Measurements from ENCODE around the gene CELSR1. TPM values are rescaled to one million over a fixed set of nuclear protein-coding genes. Genes with fewer than 3 reads are reported as not detected.

Gene CELSR1
- total RNA-seq, 1 experiment from 2014 or later = 14.2 TPM

DNA sequence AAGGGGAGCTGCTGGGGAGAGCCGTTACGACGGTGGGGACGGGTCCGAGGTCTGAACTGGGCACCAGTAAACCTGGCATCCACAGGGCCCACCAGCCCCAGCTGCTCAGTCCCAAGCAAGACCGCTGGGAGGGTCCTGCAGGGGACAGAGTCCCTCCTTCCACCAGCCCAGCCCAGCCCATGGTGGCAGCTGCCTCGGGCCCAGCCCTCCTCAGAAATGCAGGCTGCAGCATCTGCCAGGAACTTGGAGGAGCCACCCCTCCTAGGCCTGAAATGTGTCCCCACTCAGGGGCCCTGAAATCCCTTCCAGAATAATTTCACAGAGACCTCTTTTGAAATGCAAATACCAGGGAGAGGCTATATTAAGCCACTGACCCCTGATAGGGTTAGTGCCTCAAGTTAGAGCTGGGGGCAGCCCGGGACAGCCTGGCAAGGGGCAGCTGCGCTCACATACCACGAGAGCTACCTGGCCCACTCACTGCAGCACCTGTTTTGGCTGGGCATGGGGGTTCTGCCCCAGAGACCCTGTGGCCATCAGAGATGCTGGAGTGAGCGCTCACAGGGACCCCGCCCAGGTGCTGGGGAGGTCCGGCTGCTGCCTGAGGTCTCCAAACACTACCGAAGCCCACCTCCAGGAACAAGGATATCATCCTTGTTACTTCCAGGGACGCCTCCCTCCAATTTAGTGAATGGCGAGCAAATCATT is 53.1 kb downstream of the CELSR1 start:
- no peaks in the 10 kb centered on the region for H3K9me3 ChIP-seq (ENCODE audit: low read length)
- no TSS peak for BruUV-seq (replicated peaks)

DNA sequence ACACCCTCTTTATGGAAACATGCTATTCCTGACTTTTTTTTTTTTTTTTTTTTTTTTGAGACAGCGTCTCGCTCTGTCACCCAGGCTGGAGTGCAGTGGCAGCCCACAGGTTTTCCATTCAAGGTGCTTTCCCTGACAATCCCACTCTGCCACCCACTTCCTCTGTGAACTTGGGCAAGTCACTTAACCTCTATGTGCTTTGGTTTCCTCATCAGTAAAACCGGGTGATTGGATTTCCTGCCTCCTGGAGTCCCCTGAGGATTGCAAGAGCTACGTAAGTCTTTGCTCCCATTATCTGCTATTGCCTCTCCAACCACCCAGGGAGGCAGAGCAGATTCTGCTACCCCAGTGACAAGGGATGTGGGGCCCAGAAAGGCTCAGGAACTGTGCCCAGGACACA is 54.1 kb downstream of the CELSR1 start:
- Histone ChIP-seq H4K20me1 (ENCODE audit: low read length) (no peaks in the 10 kb centered on the region), H3K79me2 (ENCODE audit: low read length) (no peaks in the 10 kb centered on the region), H3K9ac (ENCODE audit: low read length) (no peak overlapping the region), H3K27ac (ENCODE audit: low read length) (no peak overlapping the region), H3K36me3 (ENCODE audit: low read depth, low read length) (no peaks in the 10 kb centered on the region), H3K4me2 (ENCODE audit: low read length) (no peak overlapping the region), H3K9me3 (ENCODE audit: low read length) (no peaks in the 10 kb centered on the region), H3K27me3 (ENCODE audit: low read length) (no peaks in the 10 kb centered on the region), H3F3A (ENCODE audit: low read length, unreplicated experiment) (no peaks in the 10 kb centered on the region), H3K9me2 (replicated peaks; ENCODE audit: low read length) (no peaks in the 10 kb centered on the region), H2AFZ (ENCODE audit: low read length) (no peak overlapping the region), H3K4me1 (ENCODE audit: insufficient read depth, low read length) (no peaks in the 10 kb centered on the region), H3K4me3 (ENCODE audit: low read length) (no peak overlapping the region)
- DNase-seq = no peak
- CTCF ChIA-PET = no interaction called here
- ATAC-seq = no peak
- POLR2A ChIA-PET (ENCODE audit: unreplicated experiment) = no interaction called here
- intact Hi-C loops (cut with micrococcal nuclease) = no loop called here
- no TSS peak for BruUV-seq (replicated peaks)
- TF ChIP-seq EZH2 (IDR thresholded peaks at IDR 0.05; ENCODE audit: low read length, unreplicated experiment) = no peak
- TF ChIP-seq EZH2phosphoT487 (IDR thresholded peaks at IDR 0.05; ENCODE audit: borderline replicate concordance, low read length) = no peak
- TF ChIP-seq, protein P1, sequence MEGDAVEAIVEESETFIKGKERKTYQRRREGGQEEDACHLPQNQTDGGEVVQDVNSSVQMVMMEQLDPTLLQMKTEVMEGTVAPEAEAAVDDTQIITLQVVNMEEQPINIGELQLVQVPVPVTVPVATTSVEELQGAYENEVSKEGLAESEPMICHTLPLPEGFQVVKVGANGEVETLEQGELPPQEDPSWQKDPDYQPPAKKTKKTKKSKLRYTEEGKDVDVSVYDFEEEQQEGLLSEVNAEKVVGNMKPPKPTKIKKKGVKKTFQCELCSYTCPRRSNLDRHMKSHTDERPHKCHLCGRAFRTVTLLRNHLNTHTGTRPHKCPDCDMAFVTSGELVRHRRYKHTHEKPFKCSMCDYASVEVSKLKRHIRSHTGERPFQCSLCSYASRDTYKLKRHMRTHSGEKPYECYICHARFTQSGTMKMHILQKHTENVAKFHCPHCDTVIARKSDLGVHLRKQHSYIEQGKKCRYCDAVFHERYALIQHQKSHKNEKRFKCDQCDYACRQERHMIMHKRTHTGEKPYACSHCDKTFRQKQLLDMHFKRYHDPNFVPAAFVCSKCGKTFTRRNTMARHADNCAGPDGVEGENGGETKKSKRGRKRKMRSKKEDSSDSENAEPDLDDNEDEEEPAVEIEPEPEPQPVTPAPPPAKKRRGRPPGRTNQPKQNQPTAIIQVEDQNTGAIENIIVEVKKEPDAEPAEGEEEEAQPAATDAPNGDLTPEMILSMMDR (conservative IDR thresholded peaks at IDR 0.05; ENCODE audit: low read depth, low read length) = no peak

More for the DNA sequence above, 53.1 kb downstream of the CELSR1 start:
- ATAC-seq (no peak), DNase-seq (no peak)
- Histone ChIP-seq H3K36me3 (ENCODE audit: low read depth, low read length) (no peaks in the 10 kb centered on the region), H3F3A (ENCODE audit: low read length, unreplicated experiment) (no peaks in the 10 kb centered on the region), H3K4me2 (ENCODE audit: low read length) (no peak overlapping the region), H3K27me3 (ENCODE audit: low read length) (no peaks in the 10 kb centered on the region), H3K4me1 (ENCODE audit: insufficient read depth, low read length) (no peaks in the 10 kb centered on the region), H3K9ac (ENCODE audit: low read length) (no peak overlapping the region), H4K20me1 (ENCODE audit: low read length) (no peaks in the 10 kb centered on the region), H2AFZ (ENCODE audit: low read length) (no peak overlapping the region), H3K79me2 (ENCODE audit: low read length) (no peaks in the 10 kb centered on the region), H3K9me2 (replicated peaks; ENCODE audit: low read length) (no peaks in the 10 kb centered on the region), H3K4me3 (ENCODE audit: low read length) (no peak overlapping the region), H3K27ac (ENCODE audit: low read length) (no peak overlapping the region)
- CTCF ChIA-PET = no interaction called here
- POLR2A ChIA-PET (ENCODE audit: unreplicated experiment) = no interaction called here
- intact Hi-C loops (cut with micrococcal nuclease) = no loop called here
- TF ChIP-seq EZH2 (IDR thresholded peaks at IDR 0.05; ENCODE audit: low read length, unreplicated experiment) (no peak), EZH2phosphoT487 (IDR thresholded peaks at IDR 0.05; ENCODE audit: borderline replicate concordance, low read length) (no peak)
- TF ChIP-seq, protein P1 (conservative IDR thresholded peaks at IDR 0.05; ENCODE audit: low read depth, low read length) = no peak

DNA sequence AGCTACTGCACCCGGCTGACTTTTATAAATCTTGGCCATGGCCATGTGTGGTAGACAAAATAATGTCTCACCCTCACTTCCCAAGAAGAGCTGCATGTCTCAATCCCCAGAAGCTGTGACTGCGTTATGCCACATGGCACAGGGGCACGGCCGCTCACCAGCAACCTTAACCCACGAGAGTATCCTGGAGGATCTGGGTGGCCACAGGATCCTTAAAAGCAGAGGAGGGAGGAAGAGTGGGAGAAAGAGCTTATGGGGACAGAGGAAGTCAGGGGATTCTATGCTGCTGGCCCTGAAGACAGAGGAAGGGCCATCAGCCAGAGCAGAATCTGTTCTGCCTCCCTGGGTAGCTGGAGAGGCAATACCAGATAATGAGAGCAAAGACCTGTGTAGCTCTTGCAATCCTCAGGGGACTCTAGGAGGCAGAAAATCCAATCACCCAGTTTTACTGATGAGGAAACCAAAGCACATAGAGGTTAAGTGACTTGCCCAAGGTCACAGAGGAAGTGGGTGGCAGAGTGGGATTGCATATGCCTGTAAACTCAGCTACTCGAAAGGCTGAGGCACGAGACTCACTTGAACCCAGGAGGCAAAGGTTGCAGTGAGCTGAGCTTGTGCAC is 55.3 kb downstream of the CELSR1 start:
- H3K27ac ChIP-seq (ENCODE audit: low read length) = no peak overlapping the region
- no peak overlapping the region for H3K4me3 ChIP-seq (ENCODE audit: low read length)
- no peak overlapping the region for H3K9ac ChIP-seq (ENCODE audit: low read length)
- H3K79me2 ChIP-seq (ENCODE audit: low read length) = no peaks in the 10 kb centered on the region
- BruUV-seq (replicated peaks) = no TSS peak
- H4K20me1 ChIP-seq (ENCODE audit: low read length) = no peaks in the 10 kb centered on the region
- H3K9me2 ChIP-seq (replicated peaks; ENCODE audit: low read length) = no peaks in the 10 kb centered on the region
- ChIA-PET CTCF (no interaction called here), POLR2A (ENCODE audit: unreplicated experiment) (no interaction called here)
- TF ChIP-seq EZH2phosphoT487 (IDR thresholded peaks at IDR 0.05; ENCODE audit: borderline replicate concordance, low read length) (no peak), EZH2 (IDR thresholded peaks at IDR 0.05; ENCODE audit: low read length, unreplicated experiment) (no peak)
- TF ChIP-seq, protein P1 (conservative IDR thresholded peaks at IDR 0.05; ENCODE audit: low read depth, low read length) = no peak
- ATAC-seq (no peak), DNase-seq (no peak)
- no peaks in the 10 kb centered on the region for H3K27me3 ChIP-seq (ENCODE audit: low read length)
- no peaks in the 10 kb centered on the region for H3K4me1 ChIP-seq (ENCODE audit: insufficient read depth, low read length)
- no peaks in the 10 kb centered on the region for H3F3A ChIP-seq (ENCODE audit: low read length, unreplicated experiment)
- H3K4me2 ChIP-seq (ENCODE audit: low read length) = no peak overlapping the region
- no peak overlapping the region for H2AFZ ChIP-seq (ENCODE audit: low read length)
- intact Hi-C loops (cut with micrococcal nuclease) = no loop called here
- H3K9me3 ChIP-seq (ENCODE audit: low read length) = no peaks in the 10 kb centered on the region
- no peaks in the 10 kb centered on the region for H3K36me3 ChIP-seq (ENCODE audit: low read depth, low read length)

Measured in PC-3 (cell line).